ENCODE results near the gene ARHGEF19. TPM values are rescaled to one million over a fixed set of nuclear protein-coding genes. Genes with fewer than 3 reads are reported as not detected.

The ARHGEF19 gene
- total RNA-seq: 6.4 and 6.7 TPM in 2 replicates

GRCh38 chr1:16212251-16212961, at the start of gene ARHGEF19:
ARHGEF19 (minus strand) TSS chr1:16212652; CDS start chr1:16209054, 3,598 bp downstream.

GRCh38 chr1:16236511-16237342, 24.3 kb upstream of the ARHGEF19 start, which contains the start of gene CPLANE2:
CPLANE2 (minus strand) TSS chr1:16237183; CDS start chr1:16236742, 441 bp downstream.

GRCh38 chr1:16155537-16156410, 56.7 kb downstream of the ARHGEF19 start, which contains the start of gene EPHA2:
EPHA2 (minus strand) TSS chr1:16156069; CDS start chr1:16155932, 137 bp downstream.

Other genes starting within 250 kb of the ARHGEF19 start
- 24.6 and 25.9 TPM in 2 replicates for gene ZBTB17, start 236.6 kb downstream of the ARHGEF19 start, total RNA-seq
- not detected in 2 replicates for gene SRARP, start 208.4 kb downstream of the ARHGEF19 start, total RNA-seq
- 0.13 TPM in 1 of 2 replicates, not detected in the other for gene HSPB7, start 194.6 kb downstream of the ARHGEF19 start, total RNA-seq
- gene CLCNKA, start 190.6 kb downstream of the ARHGEF19 start, total RNA-seq: under 0.01 TPM in 1 of 2 replicates, not detected in the other
- 0.33 and 1.4 TPM in 2 replicates for gene CLCNKB, start 168.9 kb downstream of the ARHGEF19 start, total RNA-seq
- gene FAM131C, start 139.0 kb downstream of the ARHGEF19 start, total RNA-seq: 0.65 and 3.7 TPM in 2 replicates
- gene EPHA2, start 56.6 kb downstream of the ARHGEF19 start, total RNA-seq: 120 and 175 TPM in 2 replicates
- gene CPLANE2, start 24.5 kb upstream of the ARHGEF19 start, total RNA-seq: 4.6 and 6.7 TPM in 2 replicates
- gene FBXO42, start 139.8 kb upstream of the ARHGEF19 start, total RNA-seq: 13.5 and 22.2 TPM in 2 replicates
- 66.8 and 92.7 TPM in 2 replicates for gene SZRD1, start 154.6 kb upstream of the ARHGEF19 start, total RNA-seq
- not detected in 2 replicates for gene SPATA21, start 224.8 kb upstream of the ARHGEF19 start, total RNA-seq
- 95.5 and 100 TPM in 2 replicates for gene NECAP2, start 228.1 kb upstream of the ARHGEF19 start, total RNA-seq

Measured in mesangial cell (primary cell).